Astrocyte of the spinal cord (primary cell): ENCODE measurements around the gene BRSK1.

Source experiments
- DNase-seq: peaks from one replicate; pipeline ENCODE4 v3.0.0; 2011; ENCODE audit warnings: low read depth, low spot score
- H3K4me3 ChIP-seq: 2 replicates; pipeline ENCODE4 v1.5.1; 2011; ENCODE audit warnings: low read depth, mild to moderate bottlenecking, low read length, moderate library complexity
- in situ Hi-C: cut with HindIII; loops from 2 replicates; pipeline ENCODE4 v1.10.0; 2017; ENCODE audit warnings: low sequenced_read_pairs
- TF ChIP-seq, protein P1 (sequence below): IDR thresholded peaks from 2 replicates; pipeline ENCODE4 v1.5.1; 2012; ENCODE audit warnings: low read depth, mild to moderate bottlenecking, low read length, inconsistent platforms

Gene BRSK1

GRCh38 chr19:55265723-55266386, 17.9 kb upstream of the BRSK1 start:
- TF ChIP-seq, protein P1, sequence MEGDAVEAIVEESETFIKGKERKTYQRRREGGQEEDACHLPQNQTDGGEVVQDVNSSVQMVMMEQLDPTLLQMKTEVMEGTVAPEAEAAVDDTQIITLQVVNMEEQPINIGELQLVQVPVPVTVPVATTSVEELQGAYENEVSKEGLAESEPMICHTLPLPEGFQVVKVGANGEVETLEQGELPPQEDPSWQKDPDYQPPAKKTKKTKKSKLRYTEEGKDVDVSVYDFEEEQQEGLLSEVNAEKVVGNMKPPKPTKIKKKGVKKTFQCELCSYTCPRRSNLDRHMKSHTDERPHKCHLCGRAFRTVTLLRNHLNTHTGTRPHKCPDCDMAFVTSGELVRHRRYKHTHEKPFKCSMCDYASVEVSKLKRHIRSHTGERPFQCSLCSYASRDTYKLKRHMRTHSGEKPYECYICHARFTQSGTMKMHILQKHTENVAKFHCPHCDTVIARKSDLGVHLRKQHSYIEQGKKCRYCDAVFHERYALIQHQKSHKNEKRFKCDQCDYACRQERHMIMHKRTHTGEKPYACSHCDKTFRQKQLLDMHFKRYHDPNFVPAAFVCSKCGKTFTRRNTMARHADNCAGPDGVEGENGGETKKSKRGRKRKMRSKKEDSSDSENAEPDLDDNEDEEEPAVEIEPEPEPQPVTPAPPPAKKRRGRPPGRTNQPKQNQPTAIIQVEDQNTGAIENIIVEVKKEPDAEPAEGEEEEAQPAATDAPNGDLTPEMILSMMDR: no peak
- in situ Hi-C loops: no loop called here
- H3K4me3 ChIP-seq: no peak overlapping the region
- DNase-seq: no peak

GRCh38 chr19:55266404-55266803, 17.4 kb upstream of the BRSK1 start:
- TF ChIP-seq, protein P1: no peak
- no peak for DNase-seq
- H3K4me3 ChIP-seq: no peak overlapping the region
- in situ Hi-C loops: no loop called here

DNA sequence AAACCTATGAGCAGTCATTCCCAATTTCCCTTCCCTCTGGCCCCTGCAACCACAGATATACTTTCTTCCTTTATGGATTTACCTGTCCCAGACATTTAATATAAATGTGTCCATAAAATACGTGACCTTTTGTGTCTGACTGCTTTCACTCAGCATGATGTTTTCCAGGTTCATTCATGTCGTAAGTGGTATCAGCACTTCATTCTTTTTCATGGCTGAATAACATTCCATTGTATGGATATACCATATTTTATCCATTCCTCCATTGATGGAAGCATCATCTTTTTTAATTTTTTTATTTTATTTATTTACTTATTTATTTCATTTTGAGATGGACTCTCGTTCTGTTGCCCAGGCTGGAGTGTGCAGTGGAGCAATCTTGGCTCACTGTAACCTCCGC, 17.0 kb upstream of the BRSK1 start:
- TF ChIP-seq, protein P1: no peak
- no peak overlapping the region for H3K4me3 ChIP-seq
- in situ Hi-C loops: no loop called here
- DNase-seq: no peak

- TF ChIP-seq, protein P1: no peak
- DNase-seq: no peak
- in situ Hi-C loops: no loop called here
- H3K4me3 ChIP-seq: no peak overlapping the region
Observed at GRCh38 chr19:55269299-55269698, 14.5 kb upstream of the BRSK1 start.

DNA sequence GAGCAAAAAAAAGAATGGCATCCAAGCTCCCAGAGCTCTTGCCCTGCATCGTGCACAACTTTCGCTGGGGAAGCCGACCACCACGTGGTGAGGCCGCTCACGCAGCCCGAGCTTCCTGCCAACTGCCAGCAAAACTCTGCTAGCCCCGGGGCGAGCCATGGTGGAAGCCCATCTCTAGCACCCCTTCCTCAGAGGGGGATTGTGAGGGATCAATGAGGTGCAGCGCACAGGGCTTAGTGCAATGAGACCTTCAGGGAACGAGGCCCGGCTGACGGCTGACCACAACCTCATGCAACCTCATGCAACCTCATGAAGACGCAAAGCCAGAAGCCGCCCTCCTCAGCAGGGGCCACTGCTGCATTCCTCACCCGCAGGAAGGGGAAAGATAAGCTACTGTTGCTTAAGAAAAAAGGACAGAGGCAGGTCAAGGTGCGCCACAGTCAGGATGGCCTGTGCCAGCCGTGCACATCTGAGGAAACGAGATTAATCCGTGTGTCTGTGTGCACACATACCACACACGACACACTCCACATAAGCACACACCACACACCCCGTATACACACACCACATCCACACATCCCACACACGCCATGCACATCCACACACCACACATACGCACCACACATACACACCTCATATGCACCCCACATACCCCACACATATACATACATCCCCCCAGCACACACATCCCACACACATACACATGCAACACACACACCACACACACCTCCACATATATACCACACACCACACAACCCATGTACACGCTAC, 13.4 kb upstream of the BRSK1 start:
- in situ Hi-C loops: no loop called here
- DNase-seq: no peak
- TF ChIP-seq, protein P1: no peak
- no peak overlapping the region for H3K4me3 ChIP-seq

- TF ChIP-seq, protein P1: no peak
- no peak for DNase-seq
- no peak overlapping the region for H3K4me3 ChIP-seq
- in situ Hi-C loops: no loop called here
Observed at GRCh38 chr19:55272142-55272541, 11.7 kb upstream of the BRSK1 start.
